H9 (cell line): ENCODE measurements around the gene CDC5L. TPM values are rescaled to one million over a fixed set of nuclear protein-coding genes. Genes with fewer than 3 reads are reported as not detected.

Experiments used
- DNase-seq: peaks from one replicate; pipeline ENCODE4 v3.0.0-alpha.2; 2017
- H2AFZ ChIP-seq: one replicate; pipeline ENCODE4 v1.6.1; 2013; ENCODE audit warnings: mild to moderate bottlenecking, low read length, control low read depth, moderate library complexity
- H2AK5ac ChIP-seq: 2 replicates; pipeline ENCODE4 v1.6.1; 2013; ENCODE audit warnings: low read length, control low read depth, mixed read lengths; ENCODE audit not compliant: insufficient read length
- H2BK120ac ChIP-seq: one replicate; pipeline ENCODE4 v1.6.1; 2013; ENCODE audit warnings: low read depth, mild to moderate bottlenecking, low read length, control low read depth, inconsistent platforms; ENCODE audit not compliant: poor library complexity, severe bottlenecking
- H2BK12ac ChIP-seq: 2 replicates; pipeline ENCODE4 v1.6.1; 2013; ENCODE audit warnings: low read length, control low read depth, mixed read lengths, low read depth; ENCODE audit not compliant: insufficient read length
- H2BK15ac ChIP-seq: 2 replicates; pipeline ENCODE4 v1.6.1; 2013; ENCODE audit warnings: low read depth, low read length, control low read depth
- H2BK20ac ChIP-seq: one replicate; pipeline ENCODE4 v1.6.1; 2013; ENCODE audit warnings: low read depth, mild to moderate bottlenecking, low read length, control low read depth, inconsistent platforms; ENCODE audit not compliant: poor library complexity, severe bottlenecking
- H2BK5ac ChIP-seq: 2 replicates; pipeline ENCODE4 v1.6.1; 2013; ENCODE audit warnings: low read length, control low read depth, mixed read lengths; ENCODE audit not compliant: insufficient read length
- H3K14ac ChIP-seq: 2 replicates; pipeline ENCODE4 v1.6.1; 2013; ENCODE audit warnings: low read length, control low read depth; ENCODE audit not compliant: insufficient read depth
- H3K18ac ChIP-seq: 2 replicates; pipeline ENCODE4 v1.6.1; 2013; ENCODE audit warnings: low read depth, mild to moderate bottlenecking, mixed read lengths, low read length, control low read depth; ENCODE audit not compliant: insufficient read length
- H3K23ac ChIP-seq: 2 replicates; pipeline ENCODE4 v1.6.1; 2013; ENCODE audit warnings: low read length, control low read depth, mixed read lengths, low read depth; ENCODE audit not compliant: insufficient read length
- H3K23me2 ChIP-seq: 2 replicates; pipeline ENCODE4 v1.6.1; 2013; ENCODE audit warnings: low read depth, mild to moderate bottlenecking, mixed read lengths, low read length, control low read depth; ENCODE audit not compliant: insufficient read length, poor library complexity, severe bottlenecking
- H3K27ac ChIP-seq: 2 replicates; pipeline ENCODE4 v1.5.1; 2013; ENCODE audit warnings: low read length, control low read depth, mixed read lengths, low read depth; ENCODE audit not compliant: insufficient read length
- H3K27me3 ChIP-seq: 2 replicates; pipeline ENCODE4 v1.6.1; 2013; ENCODE audit warnings: low read length, control low read depth, inconsistent platforms; ENCODE audit not compliant: insufficient read depth
- H3K4ac ChIP-seq: 2 replicates; pipeline ENCODE4 v1.6.1; 2013; ENCODE audit warnings: low read depth, mild to moderate bottlenecking, control low read depth, inconsistent platforms, low read length, moderate library complexity
- H3K4me1 ChIP-seq: 2 replicates; pipeline ENCODE4 v1.6.1; 2013; ENCODE audit warnings: low read length, control low read depth, inconsistent platforms; ENCODE audit not compliant: insufficient read depth
- H3K4me2 ChIP-seq: 2 replicates; pipeline ENCODE4 v1.6.1; 2013; ENCODE audit warnings: low read length, control low read depth, mixed read lengths; ENCODE audit not compliant: insufficient read length, insufficient read depth
- H3K56ac ChIP-seq: 2 replicates; pipeline ENCODE4 v1.6.1; 2013; ENCODE audit warnings: low read depth, mild to moderate bottlenecking, mixed read lengths, low read length, control low read depth; ENCODE audit not compliant: insufficient read length
- H3K79me1 ChIP-seq: 2 replicates; pipeline ENCODE4 v1.6.1; 2013; ENCODE audit warnings: low read depth, mild to moderate bottlenecking, moderate library complexity, low read length, control low read depth, inconsistent platforms; ENCODE audit not compliant: insufficient read depth, poor library complexity, severe bottlenecking
- H3K79me2 ChIP-seq: 2 replicates; pipeline ENCODE4 v1.6.1; 2013; ENCODE audit warnings: low read length, control low read depth, inconsistent platforms; ENCODE audit not compliant: insufficient read depth
- H3K9ac ChIP-seq: 2 replicates; pipeline ENCODE4 v1.6.1; 2013; ENCODE audit warnings: low read length, control low read depth, mixed read lengths; ENCODE audit not compliant: insufficient read length; ENCODE audit errors: extremely low read depth
- H3K9me3 ChIP-seq: one replicate; pipeline ENCODE4 v1.6.1; 2013; ENCODE audit warnings: low read depth, low read length, inconsistent platforms; ENCODE audit not compliant: control insufficient read depth
- H3T11ph ChIP-seq: one replicate; pipeline ENCODE4 v1.6.1; 2013; ENCODE audit warnings: mild to moderate bottlenecking, low read length, control low read depth, inconsistent platforms
- H4K20me1 ChIP-seq: one replicate; pipeline ENCODE4 v1.6.1; 2013; ENCODE audit not compliant: control insufficient read depth, insufficient read length, insufficient read depth
- H4K5ac ChIP-seq: 2 replicates; pipeline ENCODE4 v1.6.1; 2013; ENCODE audit warnings: low read depth, mild to moderate bottlenecking, mixed read lengths, low read length, control low read depth; ENCODE audit not compliant: insufficient read length
- H4K8ac ChIP-seq: replicated peaks from 2 replicates; pipeline ENCODE4 v1.6.1; 2013; ENCODE audit warnings: low read length, control low read depth, mixed read lengths, low read depth; ENCODE audit not compliant: insufficient read length
- H4K91ac ChIP-seq: 2 replicates; pipeline ENCODE4 v1.6.1; 2013; ENCODE audit warnings: low read depth, mild to moderate bottlenecking, moderate library complexity, mixed read lengths, low read length, control low read depth; ENCODE audit not compliant: insufficient read length
- H3K27ac Mint-ChIP-seq, 3 experiments: 2 replicates in 2 of 3; 3 replicates in 1 of 3; pipeline ENCODE4 v1.8.0; 2020 to 2021; ENCODE audit warnings: mixed read lengths in 3 of 3, mild to moderate bottlenecking in 1 of 3, moderate library complexity in 1 of 3
- H3K27me3 Mint-ChIP-seq: 2 replicates; pipeline ENCODE4 v1.8.0; 2021; ENCODE audit warnings: low read depth, mild to moderate bottlenecking, moderate library complexity, mixed read lengths
- H3K36me3 Mint-ChIP-seq, 3 experiments: 2 replicates in 2 of 3; 3 replicates in 1 of 3; pipeline ENCODE4 v1.8.0; 2020 to 2021; ENCODE audit warnings: low read depth in 3 of 3, mixed read lengths in 3 of 3; ENCODE audit not compliant: insufficient read depth in 1 of 3
- H3K4me1 Mint-ChIP-seq, 2 experiments: 2 replicates each; pipeline ENCODE4 v1.8.0; 2020; ENCODE audit warnings: mixed read lengths in 2 of 2
- H3K4me3 Mint-ChIP-seq, 2 experiments: 2 replicates in 1 of 2; 3 replicates in 1 of 2; pipeline ENCODE4 v1.8.0; 2020 to 2021; ENCODE audit warnings: mild to moderate bottlenecking in 2 of 2, mixed read lengths in 2 of 2, moderate library complexity in 1 of 2
- H3K9me3 Mint-ChIP-seq, 2 experiments: 2 replicates in 1 of 2; 3 replicates in 1 of 2; pipeline ENCODE4 v1.8.0; 2020; ENCODE audit warnings: mild to moderate bottlenecking in 2 of 2, mixed read lengths in 2 of 2, moderate library complexity in 1 of 2
- WGBS: extraction: QIAGEN DNeasy Blood & Tissue Kit; methylation state at CpG from one replicate; pipeline ENCODE4 v1.1.7; 2013; ENCODE audit warnings: missing lambda C conversion rate, low lambda C conversion rate, mixed read lengths; ENCODE audit not compliant: insufficient read length; ENCODE audit errors: extremely low coverage; 5-methylcytosine and 5-hydroxymethylcytosine counted together
- total RNA-seq: library from RNA; stranded (reverse); gene quantifications from 2 replicates; pipeline ENCODE4 v1.2.1, GENCODE V29; 2021
- TF ChIP-seq, protein P1 (sequence below): fragments of 200-600 bp; sonication (generic); conservative IDR thresholded peaks from 3 replicates; pipeline ENCODE4 v1.8.0; 2021; ENCODE audit warnings: antibody characterized with exemption, mild to moderate bottlenecking

Gene CDC5L
- total RNA-seq, 1 experiment from 2014 or later, result 34.3 TPM

DNA sequence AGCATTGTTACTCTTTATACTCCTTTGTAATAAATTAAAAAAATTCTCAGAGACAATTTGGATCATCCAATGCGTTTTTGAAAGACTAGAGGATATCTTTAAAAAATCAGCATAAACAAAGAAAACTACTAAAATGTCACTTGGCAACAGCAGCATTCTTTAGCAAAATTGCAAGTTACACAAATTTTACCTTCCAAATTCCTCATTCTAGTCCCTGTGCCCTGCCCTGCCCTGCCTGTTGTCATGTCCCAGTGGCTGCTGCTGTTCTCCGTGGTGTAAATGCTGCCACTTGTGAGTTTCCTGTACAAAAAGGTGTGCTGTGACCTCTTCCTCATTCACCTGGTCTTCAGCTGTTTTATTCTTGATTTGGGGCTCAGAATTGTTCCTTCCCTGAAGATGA lies 83.2 kb downstream of the CDC5L start:
- no peak overlapping the region for H3K4me2 ChIP-seq
- TF ChIP-seq, protein P1, sequence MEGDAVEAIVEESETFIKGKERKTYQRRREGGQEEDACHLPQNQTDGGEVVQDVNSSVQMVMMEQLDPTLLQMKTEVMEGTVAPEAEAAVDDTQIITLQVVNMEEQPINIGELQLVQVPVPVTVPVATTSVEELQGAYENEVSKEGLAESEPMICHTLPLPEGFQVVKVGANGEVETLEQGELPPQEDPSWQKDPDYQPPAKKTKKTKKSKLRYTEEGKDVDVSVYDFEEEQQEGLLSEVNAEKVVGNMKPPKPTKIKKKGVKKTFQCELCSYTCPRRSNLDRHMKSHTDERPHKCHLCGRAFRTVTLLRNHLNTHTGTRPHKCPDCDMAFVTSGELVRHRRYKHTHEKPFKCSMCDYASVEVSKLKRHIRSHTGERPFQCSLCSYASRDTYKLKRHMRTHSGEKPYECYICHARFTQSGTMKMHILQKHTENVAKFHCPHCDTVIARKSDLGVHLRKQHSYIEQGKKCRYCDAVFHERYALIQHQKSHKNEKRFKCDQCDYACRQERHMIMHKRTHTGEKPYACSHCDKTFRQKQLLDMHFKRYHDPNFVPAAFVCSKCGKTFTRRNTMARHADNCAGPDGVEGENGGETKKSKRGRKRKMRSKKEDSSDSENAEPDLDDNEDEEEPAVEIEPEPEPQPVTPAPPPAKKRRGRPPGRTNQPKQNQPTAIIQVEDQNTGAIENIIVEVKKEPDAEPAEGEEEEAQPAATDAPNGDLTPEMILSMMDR, result no peak
- no peaks in the 10 kb centered on the region for H3K23me2 ChIP-seq
- no peak overlapping the region for H2BK12ac ChIP-seq
- no peak overlapping the region for H4K5ac ChIP-seq
- H2BK15ac ChIP-seq, result no peak overlapping the region
- peaks cover 19 to 28% of the 10 kb centered on the region in 2 experiments for H3K4me1 Mint-ChIP-seq
- no peaks in the 10 kb centered on the region for H3K27me3 ChIP-seq
- peaks cover 4% of the 10 kb centered on the region; the same call in 1 of the 2 replicates for H3K4me1 ChIP-seq
- no peak overlapping the region for H2BK120ac ChIP-seq
- H4K91ac ChIP-seq, result no peak overlapping the region
- no peak overlapping the region for H2AFZ ChIP-seq
- no peaks in the 10 kb centered on the region for H3K9me3 ChIP-seq
- H3K4ac ChIP-seq, result no peak overlapping the region
- no peak overlapping the region for H2BK20ac ChIP-seq
- no peak overlapping the region for H3K27ac ChIP-seq
- H3K56ac ChIP-seq, result no peak overlapping the region
- H3K79me2 ChIP-seq, result no peaks in the 10 kb centered on the region
- no peak for DNase-seq
- no peak overlapping the region for H4K8ac ChIP-seq
- no peak overlapping the region for H3K4me3 Mint-ChIP-seq
- H2BK5ac ChIP-seq, result no peak overlapping the region
- no peak overlapping the region for H3K23ac ChIP-seq
- no CpG with 5 or more reads among the region's 2 CpGs for WGBS
- H3K27me3 Mint-ChIP-seq, result peaks cover 4% of the 10 kb centered on the region; the same call in 1 of the 2 replicates
- H3K14ac ChIP-seq, result no peak overlapping the region
- no peak overlapping the region for H2AK5ac ChIP-seq
- no peak overlapping the region for H3K18ac ChIP-seq
- no peak overlapping the region for H3K9ac ChIP-seq
- no peaks in the 10 kb centered on the region for H3K9me3 Mint-ChIP-seq
- H4K20me1 ChIP-seq, result no peaks in the 10 kb centered on the region
- H3K36me3 Mint-ChIP-seq, result no peaks in the 10 kb centered on the region
- H3K79me1 ChIP-seq, result no peaks in the 10 kb centered on the region
- H3K27ac Mint-ChIP-seq, result no peak overlapping the region
- no peak overlapping the region for H3T11ph ChIP-seq
